ENCODE measurements around the gene SERPINE2.

The SERPINE2 gene

GRCh38 chr2:224042191-224042696 is 3.2 kb upstream of the SERPINE2 start:
- no peak for DNase-seq

GRCh38 chr2:224041554-224041953 is 2.5 kb upstream of the SERPINE2 start:
- DNase-seq, result no peak

- no peak for DNase-seq
These were observed 1.7 kb upstream of the SERPINE2 start for GRCh38 chr2:224040753-224041152.

GRCh38 chr2:224039770-224040440 is 819 bp upstream of the SERPINE2 start:
- no peak for DNase-seq

GRCh38 chr2:224038830-224039079 is 331 bp downstream of the SERPINE2 start:
- no peak for DNase-seq

- DNase-seq, result peak; percentile 23
These were observed 847 bp downstream of the SERPINE2 start for GRCh38 chr2:224038049-224038829.

- no peak for DNase-seq
These were observed 2.2 kb downstream of the SERPINE2 start for GRCh38 chr2:224036731-224037361.

GRCh38 chr2:224034017-224034416 is 5.1 kb downstream of the SERPINE2 start:
- no peak for DNase-seq

- no peak for DNase-seq
These were observed 5.5 kb downstream of the SERPINE2 start for GRCh38 chr2:224033601-224034000.

GRCh38 chr2:224032283-224032682 is 6.8 kb downstream of the SERPINE2 start:
- no peak for DNase-seq

- DNase-seq, result no peak
These were observed 7.6 kb downstream of the SERPINE2 start for GRCh38 chr2:224031358-224031970.

GRCh38 chr2:224030786-224031185 is 8.3 kb downstream of the SERPINE2 start:
- no peak for DNase-seq

- no peak for DNase-seq
These were observed 9.2 kb downstream of the SERPINE2 start for GRCh38 chr2:224029876-224030275.

GRCh38 chr2:224027931-224028330 is 11.2 kb downstream of the SERPINE2 start:
- no peak for DNase-seq

GRCh38 chr2:224027070-224027469 is 12.0 kb downstream of the SERPINE2 start:
- DNase-seq, result no peak

- peak; percentile 39 for DNase-seq
These were observed 13.2 kb downstream of the SERPINE2 start for GRCh38 chr2:224025874-224026273.

- DNase-seq, result no peak
These were observed 14.8 kb downstream of the SERPINE2 start for GRCh38 chr2:224024270-224024669.

GRCh38 chr2:224023188-224023587 is 15.9 kb downstream of the SERPINE2 start:
- DNase-seq, result no peak

- no peak for DNase-seq
These were observed 16.6 kb downstream of the SERPINE2 start for GRCh38 chr2:224022486-224022885.

- DNase-seq, result no peak
These were observed 18.6 kb downstream of the SERPINE2 start for GRCh38 chr2:224020523-224020922.

GRCh38 chr2:224017957-224018356 is 21.1 kb downstream of the SERPINE2 start:
- DNase-seq, result no peak

GRCh38 chr2:224016963-224017362 is 22.1 kb downstream of the SERPINE2 start:
- DNase-seq, result no peak

- no peak for DNase-seq
These were observed 24.8 kb downstream of the SERPINE2 start for GRCh38 chr2:224014336-224014735.

- DNase-seq, result no peak
These were observed 27.2 kb downstream of the SERPINE2 start for GRCh38 chr2:224011837-224012236.

All from activated CD4-positive, alpha-beta T cell treated with anti-CD3 and anti-CD28 coated beads, Interleukin-2, amount 50 U/mL, for 1 hour (primary cell).